Brain microvascular endothelial cell (primary cell): ENCODE measurements around the gene MEN1.

Experiments used
- DNase-seq: peaks from one replicate; pipeline ENCODE4 v3.0.0-alpha.2; 2020
- H3K27ac ChIP-seq: fragments of 250-450 bp; sonication (Bioruptor Pico); 2 replicates; pipeline ENCODE4 v1.5.1; 2020; ENCODE audit warnings: mild to moderate bottlenecking, moderate library complexity
- H3K27me3 ChIP-seq: fragments of 250-450 bp; sonication (Bioruptor Pico); replicated peaks from 2 replicates; pipeline ENCODE4 v1.5.1; 2020; ENCODE audit warnings: mild to moderate bottlenecking
- H3K36me3 ChIP-seq: fragments of 250-450 bp; sonication (Bioruptor Pico); replicated peaks from 2 replicates; pipeline ENCODE4 v1.5.1; 2020; ENCODE audit warnings: mild to moderate bottlenecking
- H3K4me3 ChIP-seq: 2 replicates; pipeline ENCODE4 v1.5.1; 2011; ENCODE audit warnings: low read depth, mild to moderate bottlenecking, control low read depth, low read length, moderate library complexity
- CTCF ChIP-seq: IDR thresholded peaks from 2 replicates; pipeline ENCODE4 v1.5.1; 2011; ENCODE audit warnings: low read depth, mild to moderate bottlenecking, moderate library complexity, low read length, control low read depth, inconsistent platforms; ENCODE audit errors: missing control alignments
- in situ Hi-C: cut with HindIII; loops from 2 replicates; pipeline ENCODE4 v1.10.0; 2017; ENCODE audit warnings: low sequenced_read_pairs, low pct_ligation_motif_present

Gene MEN1

GRCh38 chr11:64801561-64802369 is 8.6 kb downstream of the MEN1 start:
- Histone ChIP-seq H3K4me3 (peak overlapping the region; percentile 57), H3K36me3 (peaks cover 13% of the 10 kb centered on the region), H3K27ac (no peak overlapping the region), H3K27me3 (no peaks in the 10 kb centered on the region)
- in situ Hi-C loops: no loop called here
- no peak for TF ChIP-seq CTCF
- no peak for DNase-seq

DNA sequence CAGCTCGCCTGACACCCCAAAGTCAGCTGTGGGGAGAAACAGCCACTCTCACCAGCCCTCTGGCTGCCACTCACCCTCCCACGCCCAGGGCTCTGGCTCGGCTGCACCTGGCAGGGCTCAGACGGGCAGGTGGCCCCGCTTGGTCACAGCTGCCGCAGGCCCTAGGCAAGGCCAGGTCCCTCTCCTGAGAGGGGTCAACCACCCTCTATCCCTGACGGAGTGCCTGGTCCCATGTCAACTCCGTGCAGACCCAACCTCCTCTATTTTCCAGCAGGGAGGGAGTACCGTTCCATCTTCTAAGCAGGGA is 9.2 kb downstream of the MEN1 start:
- TF ChIP-seq CTCF: no peak
- H3K27me3 ChIP-seq: no peaks in the 10 kb centered on the region
- no peak overlapping the region for H3K27ac ChIP-seq
- H3K4me3 ChIP-seq: no peak overlapping the region
- DNase-seq: no peak
- in situ Hi-C loops: no loop called here
- peaks cover 19% of the 10 kb centered on the region for H3K36me3 ChIP-seq

DNA sequence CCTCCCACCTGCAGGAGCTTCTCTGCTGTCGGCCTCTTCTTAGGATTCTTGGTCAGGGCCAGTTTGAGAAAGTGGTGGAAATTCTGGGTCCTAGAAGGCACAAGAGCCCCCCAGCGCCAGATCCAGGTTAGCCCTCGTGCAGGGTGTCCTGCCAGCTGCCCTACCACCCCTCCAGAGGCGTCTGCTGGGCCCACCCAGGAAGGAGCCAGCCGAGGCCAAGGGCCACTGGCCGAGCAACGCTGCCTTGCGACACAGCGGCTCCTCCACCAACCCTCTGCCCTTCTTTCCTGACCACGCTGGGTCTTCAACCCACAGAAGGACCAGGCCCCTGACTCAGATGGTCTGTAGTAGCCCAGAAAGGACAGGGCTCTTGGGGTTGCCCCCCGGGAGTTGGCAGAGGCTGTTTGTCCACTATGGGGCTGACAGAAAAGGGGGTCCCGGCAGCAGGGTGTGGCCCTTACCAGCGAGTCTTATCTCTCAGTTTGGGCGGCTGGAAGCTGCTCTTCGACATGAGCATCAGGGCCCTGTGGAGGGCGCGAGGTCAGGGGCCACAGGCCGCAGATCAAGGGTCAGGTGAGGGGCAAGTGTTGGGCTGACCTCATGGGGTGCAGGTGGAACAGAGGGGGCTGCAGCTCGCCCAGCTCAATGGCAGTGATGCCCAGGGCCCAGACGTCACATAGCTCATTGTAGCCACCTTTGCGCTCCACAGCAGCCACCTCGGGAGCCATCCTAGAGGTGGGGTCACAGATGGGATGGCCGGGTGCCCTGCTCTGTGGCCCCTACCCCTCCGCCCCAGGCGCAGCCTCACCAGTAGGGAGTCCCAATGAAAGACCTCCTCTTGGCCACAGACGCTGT is 9.8 kb downstream of the MEN1 start:
- no peak overlapping the region for H3K4me3 ChIP-seq
- no peak for DNase-seq
- H3K36me3 ChIP-seq: peaks cover 19% of the 10 kb centered on the region
- in situ Hi-C loops: no loop called here
- no peak overlapping the region for H3K27ac ChIP-seq
- no peak for TF ChIP-seq CTCF
- H3K27me3 ChIP-seq: no peaks in the 10 kb centered on the region

GRCh38 chr11:64799623-64800302 is 10.6 kb downstream of the MEN1 start:
- in situ Hi-C loops: no loop called here
- Histone ChIP-seq H3K27ac (no peak overlapping the region), H3K27me3 (no peaks in the 10 kb centered on the region), H3K36me3 (peaks cover 13% of the 10 kb centered on the region), H3K4me3 (no peak overlapping the region)
- DNase-seq: no peak
- no peak for TF ChIP-seq CTCF

DNA sequence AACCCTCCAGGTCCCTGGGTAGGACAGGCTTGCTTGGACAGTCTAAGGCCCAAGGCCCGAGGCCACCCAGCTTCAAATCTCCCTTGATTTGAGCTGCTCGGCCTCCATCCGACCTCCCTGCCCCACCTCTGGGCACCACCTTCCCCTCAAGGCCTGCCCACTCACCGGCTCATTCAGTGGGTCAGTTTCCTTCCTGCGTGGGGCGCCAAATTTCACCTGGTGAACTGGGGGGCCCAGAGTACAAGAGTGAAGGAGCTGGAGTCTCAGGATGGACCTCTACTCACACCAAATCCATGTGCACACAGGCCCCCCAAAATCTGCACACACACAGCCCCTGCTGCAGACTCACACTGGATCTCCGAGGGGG is 11.1 kb downstream of the MEN1 start:
- Histone ChIP-seq H3K27me3 (no peaks in the 10 kb centered on the region), H3K36me3 (peaks cover 8% of the 10 kb centered on the region), H3K4me3 (no peak overlapping the region), H3K27ac (no peak overlapping the region)
- in situ Hi-C loops: no loop called here
- no peak for TF ChIP-seq CTCF
- DNase-seq: no peak
